Measurements from ENCODE around the gene BRD9.
"Not testable (repeated sequence)": the region's sequence is repeated elsewhere in the genome, so short reads cannot be mapped to it uniquely, and the experiment has no call there.

BRD9 gene

DNA sequence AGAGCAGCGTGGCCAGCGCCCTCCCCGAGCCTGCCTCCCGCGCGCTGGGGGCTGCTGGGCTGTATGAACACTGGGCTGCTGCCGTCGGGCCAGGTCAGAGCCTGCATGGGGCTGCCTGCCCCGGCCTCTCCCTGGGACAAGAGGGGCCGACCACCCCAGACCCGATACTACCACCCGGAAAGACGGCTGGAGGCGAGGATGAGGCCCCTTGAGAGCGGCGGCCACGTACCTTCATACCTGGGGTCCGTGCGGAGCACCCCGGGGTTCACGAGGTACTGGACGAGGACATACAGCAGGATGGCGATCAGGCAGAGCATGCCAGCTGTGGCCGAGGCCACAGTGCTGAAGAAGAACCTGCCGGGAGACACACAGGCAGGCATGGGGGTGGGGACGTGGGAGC, 49.2 kb downstream of the BRD9 start:
- DNase-seq, result not testable (repeated sequence)

DNA sequence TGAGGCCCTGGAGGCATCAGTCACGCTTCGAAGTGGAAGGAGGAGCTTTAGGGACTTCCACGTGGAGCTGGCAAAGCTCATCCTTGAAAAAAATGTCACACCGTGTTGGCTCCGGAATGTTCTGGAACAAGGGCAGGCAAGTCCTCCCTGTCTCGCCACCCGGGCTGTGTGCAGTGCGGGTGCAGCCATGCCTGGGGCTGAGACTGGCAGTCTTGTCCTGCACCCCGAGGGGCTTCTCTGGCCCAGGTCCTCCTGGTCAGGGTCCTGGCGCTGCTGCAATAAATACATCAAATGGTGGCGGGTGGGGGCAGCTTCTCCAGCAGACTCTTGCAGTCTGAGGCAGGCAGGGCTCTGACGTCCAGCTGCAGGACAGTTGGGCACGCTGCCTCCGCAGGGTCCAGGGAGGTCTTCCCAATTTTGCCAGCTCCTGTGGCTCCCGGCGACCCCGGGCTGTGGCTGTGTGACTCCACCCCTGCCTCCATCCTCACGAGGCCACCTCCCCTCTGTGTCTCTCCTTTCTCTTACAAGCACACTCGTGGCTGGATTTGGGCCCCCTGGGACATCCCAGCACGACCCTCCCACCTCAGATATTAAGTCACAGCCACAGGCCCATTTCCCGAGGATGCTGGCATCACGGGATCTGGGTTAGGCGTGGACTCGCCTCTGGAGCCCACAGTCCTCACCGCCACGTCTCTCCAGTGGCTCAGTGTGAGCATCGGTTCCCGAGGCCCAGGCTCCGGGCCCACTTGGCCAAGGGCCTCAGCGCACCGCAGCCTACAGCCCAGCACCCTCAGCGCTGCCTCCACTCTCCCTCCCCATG, 50.0 kb downstream of the BRD9 start:
- DNase-seq, result not testable (repeated sequence)

DNA sequence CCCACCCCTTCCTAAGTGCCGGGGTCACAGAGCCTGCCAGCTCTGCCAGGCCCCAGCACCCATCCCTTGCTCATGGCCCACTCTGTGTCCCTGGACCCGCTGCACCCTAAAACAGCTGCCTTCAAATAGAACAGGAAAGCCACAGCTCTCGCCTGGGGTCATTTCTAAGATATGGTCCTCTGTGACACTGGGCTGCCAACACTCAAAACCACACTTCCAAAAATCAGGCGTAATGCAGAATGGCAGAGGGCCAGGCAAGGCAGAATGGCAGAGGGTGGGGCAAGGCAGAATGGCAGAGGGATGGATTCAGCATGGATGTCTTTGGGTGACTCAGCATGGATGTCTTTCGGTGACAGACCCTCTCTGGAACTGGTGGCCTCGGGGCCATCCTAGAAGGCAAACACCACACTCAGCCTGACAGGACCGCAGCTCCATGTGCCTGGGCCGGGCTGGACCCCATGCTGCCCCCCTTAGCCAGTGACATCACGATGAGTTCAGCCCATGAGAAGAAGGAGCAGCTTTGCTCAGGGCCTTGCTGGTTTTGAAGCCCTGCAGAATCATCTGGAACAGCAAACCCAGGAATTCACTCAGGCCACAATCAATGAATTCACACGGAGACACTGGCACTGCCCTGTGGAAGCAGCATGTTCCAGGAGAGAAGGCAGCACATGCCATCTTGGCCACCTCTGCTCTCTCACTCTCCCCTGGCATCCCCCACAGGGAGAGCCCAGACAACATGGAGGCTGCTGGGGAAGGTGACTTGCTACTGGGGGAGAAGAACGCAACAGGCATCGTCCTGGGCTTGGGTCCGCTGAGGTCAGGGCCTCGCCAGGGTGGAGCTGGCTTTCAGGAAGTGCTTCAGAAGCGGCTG, 50.8 kb downstream of the BRD9 start:
- not testable (repeated sequence) for DNase-seq

DNA sequence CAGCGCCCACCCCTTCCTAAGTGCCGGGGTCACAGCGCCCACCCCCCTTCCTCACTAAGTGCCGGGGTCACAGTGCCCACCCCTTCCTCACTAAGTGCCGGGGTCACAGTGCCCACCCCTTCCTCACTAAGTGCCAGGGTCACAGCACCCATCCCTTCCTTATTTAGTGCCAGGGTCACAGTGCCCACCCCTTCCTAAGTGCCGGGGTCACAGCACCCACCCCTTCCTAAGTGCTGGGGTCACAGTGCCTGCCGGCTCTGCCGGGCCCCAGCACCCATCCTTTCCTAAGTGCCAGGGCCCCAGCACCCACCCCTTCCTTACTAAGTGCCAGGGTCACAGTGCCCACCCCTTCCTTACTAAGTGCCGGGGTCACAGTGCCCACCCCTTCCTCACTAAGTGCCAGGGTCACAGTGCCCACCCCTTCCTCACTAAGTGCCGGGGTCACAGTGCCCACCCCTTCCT, 51.6 kb downstream of the BRD9 start:
- not testable (repeated sequence) for DNase-seq

DNA sequence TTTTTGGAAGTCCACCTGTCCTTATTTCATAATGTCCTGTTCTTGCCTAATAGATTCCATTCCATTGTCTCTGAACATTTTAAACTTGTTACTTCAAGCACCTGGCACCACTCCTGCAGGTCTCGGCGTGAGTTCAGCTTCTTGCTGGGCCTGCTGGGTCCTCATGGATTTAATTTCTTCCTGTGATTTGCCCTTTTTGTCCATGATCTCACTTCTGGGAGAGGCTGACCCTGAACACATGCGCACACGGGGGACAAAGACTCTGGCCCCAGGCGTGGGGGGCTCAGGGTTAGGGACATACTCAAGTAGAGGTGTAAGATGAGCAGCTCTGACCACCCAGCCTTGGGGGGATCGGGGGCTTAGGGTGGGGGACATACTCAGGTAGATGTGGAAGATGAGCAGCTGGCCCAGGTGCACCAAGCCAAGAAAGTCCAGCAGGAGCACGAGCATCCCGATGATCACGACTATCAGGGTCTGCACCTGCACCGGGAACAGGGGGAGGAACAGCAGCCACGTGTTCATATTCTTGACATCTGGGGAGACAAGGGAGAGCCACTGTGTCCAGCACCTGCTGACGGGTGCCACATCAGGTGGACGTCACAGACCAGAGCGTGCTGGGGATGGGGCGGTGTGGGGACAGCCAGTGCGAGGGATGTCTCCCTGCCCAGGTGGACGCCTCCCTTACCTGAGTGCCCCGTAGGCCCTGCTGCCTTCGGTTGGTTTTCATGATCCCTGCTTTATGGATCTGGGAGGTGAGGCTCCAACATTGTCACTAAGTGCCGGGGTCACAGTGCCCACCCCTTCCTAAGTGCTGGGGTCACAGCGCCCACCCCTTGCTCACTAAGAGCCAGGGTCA, 52.3 kb downstream of the BRD9 start:
- DNase-seq, result not testable (repeated sequence)

DNA sequence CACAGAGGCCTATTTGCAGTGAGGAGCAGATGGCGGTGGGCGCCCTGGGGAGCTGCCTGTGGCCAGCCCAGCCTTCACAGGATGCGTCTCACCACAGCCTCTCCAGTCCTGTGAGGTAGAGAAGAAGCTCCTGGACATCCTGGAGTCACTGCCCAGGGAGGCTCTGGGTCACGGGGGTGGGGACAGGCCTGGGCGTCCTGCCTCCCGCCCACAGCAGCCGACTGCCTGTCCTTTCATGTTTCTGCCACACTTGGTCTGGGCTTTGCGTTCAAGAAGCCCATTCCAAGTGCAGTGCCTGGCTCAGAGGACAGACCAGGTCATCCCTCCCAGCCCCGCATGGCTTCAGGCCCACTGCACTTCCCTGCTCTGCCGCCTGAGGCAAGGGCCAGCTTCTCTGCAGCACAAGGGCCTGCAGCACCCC, 54.2 kb downstream of the BRD9 start:
- DNase-seq, result not testable (repeated sequence)

DNA sequence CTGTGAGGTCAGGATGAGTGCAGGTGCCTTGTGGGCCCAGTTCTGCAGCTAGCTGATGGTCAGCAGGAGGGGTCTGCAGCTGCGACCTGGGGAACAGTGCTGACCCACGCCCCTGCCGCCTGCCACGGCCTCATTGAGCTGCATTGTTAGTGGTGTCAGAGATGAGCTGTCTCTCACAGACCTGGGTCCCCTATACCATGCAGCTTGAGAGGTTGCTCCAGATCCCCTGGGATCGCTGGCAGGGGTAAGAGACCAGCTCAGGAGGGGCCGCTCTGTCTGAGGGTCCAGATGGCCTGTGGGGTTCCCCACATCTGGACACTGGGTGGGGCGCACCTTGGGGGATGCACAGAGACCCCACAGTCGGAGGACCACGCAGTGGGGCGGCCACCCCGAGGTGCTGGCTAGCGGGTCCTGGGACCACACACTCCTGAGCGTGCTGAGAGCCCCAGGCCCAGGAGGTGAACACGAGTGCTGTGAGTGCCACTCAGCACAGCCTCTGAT, 54.9 kb downstream of the BRD9 start:
- DNase-seq, result not testable (repeated sequence)

DNA sequence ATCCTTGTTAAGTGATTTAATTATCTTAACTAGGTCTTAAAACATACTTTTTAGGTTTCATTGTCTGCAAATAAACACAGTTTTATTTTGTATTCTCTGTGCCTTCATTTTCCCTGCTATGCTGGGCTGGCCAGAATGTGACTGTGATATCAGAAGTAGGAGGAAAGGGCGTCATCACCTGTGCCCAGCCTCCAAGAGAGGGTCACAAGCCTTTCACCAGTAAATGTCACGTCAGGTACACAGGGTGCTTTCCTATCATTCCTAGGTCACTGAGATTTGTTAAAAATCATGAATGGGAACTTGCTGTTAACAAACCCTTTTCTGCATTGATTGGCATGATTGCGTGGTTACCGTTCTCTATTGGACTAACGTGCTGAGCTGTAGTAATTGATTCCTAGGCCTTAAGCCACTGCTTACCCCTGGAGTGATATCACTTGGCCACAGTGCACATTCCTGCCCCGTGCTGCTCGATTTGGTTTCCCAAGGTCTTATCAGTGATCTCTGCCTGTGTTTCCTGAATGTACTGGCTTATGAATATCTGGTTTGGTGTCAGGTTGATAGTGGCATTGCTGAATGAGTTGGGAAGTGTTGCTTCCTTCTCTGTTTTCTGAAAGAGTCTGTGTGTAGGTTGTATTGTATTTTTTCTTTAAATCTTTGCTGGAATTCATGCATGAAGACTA, 56.5 kb downstream of the BRD9 start:
- not testable (repeated sequence) for DNase-seq

DNA sequence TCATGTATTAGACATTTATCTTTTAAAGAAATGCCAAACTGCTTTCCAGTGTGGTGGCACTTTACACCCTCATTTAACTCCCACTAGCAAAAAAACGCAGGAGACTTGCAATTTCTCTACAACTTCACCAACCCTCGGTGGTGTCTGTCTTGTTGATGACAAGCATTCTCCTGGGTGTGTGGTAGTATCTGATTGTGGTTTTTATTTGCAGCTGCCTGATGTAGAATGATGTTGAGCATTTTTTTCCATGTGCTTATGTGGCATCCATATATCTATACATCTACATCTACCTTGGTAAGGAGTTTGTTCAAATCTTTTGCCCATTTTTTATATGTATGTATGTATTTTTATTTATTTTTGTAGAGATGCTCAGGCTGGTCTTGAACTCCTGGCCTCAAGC, 58.6 kb downstream of the BRD9 start:
- not testable (repeated sequence) for DNase-seq

DNA sequence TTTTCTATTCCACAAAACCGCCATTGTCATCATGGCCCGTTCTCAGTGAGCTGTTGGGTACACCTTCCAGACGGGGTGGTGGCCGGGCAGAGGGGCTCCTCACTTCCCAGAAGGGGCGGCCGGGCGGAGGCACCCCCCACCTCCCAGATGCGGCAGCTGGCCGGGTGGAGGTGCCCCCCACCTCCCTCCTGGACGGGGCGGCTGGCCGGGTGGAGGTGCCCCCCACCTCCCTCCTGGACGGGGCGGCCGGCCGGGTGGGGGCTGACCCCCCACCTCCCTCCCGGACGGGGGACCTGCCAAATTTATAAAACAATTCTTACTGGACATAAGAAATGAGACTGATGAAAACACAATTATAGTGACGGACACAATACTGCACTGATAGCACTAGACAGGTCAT, 64.4 kb downstream of the BRD9 start:
- not testable (repeated sequence) for DNase-seq

DNA sequence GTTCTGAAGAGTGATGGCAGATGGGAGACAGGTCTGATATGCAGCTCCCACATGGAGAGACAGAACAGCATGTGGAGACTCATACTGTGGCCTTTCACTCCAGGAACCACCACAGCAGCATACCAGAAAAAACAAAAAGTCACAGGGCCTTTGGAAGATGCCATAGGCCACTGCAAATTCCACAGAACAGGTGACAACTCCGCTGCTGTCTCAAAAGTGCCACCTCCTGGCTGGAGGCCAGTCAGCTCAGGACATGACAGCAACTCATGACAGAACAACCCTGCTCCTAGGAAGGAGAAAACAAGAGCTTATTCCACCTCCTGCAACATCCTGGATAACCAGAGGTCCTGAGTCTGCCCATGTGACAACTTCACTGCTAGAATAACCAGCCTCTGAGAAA, 67.1 kb downstream of the BRD9 start:
- DNase-seq, result not testable (repeated sequence)

DNA sequence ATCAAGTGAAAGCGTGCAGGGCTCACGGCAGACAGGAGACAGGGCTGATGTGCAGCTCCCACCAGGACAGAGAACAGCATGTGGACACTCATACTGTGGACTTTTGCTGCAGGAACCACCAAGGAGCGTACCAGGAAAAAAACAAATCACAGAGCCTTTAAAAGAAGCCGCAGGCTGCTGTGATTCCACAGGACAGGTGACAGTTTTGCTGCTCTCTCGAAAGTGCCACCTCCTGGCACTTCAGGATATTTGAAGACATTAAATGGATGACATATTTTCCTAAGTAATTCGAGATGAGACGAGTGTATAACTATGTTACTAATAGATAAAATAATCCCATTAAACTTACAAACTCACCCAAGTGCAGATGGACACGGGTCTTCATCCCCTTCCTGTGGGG, 71.1 kb downstream of the BRD9 start:
- no peak for DNase-seq

DNA sequence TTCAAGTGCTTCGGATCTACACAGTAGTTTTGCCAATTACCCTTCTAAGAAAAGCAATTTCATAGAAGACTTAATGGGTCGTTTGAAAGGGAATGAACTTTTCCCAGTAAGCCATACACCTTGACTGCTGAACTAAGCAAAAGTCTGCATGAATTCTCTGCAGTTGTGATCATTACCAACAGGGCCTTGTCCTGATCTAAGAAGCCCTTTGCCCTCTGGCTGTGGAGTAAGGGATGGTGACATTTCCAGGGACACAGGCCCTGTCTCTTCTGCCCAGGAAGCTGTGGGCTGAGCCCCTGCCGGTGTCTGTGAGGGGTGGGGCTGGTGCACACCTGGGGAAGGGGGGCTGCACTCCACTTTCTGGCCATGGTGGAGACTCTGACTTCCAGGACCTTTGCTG, 72.4 kb downstream of the BRD9 start:
- DNase-seq, result no peak

DNA sequence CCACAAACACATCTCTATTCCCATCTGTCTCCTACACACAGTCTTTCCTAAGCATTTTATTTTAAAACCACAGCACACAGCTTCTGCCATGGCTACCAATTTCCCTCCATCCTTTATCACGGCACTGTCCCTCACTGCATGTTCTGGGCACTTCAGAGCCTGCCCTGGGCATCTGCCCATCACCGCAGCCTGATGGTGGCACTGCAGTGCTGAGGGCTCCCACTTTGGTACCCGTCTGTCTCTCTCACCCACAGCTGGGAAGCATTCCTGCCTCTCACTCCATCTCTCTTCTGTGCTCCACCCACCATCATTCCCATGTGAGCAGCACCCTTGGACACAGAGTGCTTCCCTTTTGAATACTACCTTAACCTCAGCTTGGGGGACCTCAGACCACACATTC, 73.5 kb downstream of the BRD9 start:
- no peak for DNase-seq

DNA sequence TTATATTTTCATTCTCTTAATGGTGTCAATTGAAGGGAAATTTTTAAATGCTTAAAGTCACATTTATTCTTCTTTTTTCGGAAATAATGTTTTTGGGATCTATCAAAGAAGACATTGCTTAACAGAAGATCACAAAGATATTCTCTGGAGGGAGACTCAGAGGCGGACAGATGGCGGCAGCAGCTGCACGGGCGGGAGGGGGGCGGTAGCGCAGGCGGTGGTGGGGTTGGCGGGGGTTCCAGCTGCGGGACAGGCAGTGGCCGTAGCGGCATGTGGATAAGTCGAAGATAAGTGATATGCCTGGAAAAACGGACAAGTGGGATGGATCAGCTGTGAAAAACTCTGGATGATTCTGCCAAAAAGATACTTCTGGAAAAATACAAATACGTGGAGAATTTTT, 76.4 kb downstream of the BRD9 start:
- DNase-seq, result no peak

DNA sequence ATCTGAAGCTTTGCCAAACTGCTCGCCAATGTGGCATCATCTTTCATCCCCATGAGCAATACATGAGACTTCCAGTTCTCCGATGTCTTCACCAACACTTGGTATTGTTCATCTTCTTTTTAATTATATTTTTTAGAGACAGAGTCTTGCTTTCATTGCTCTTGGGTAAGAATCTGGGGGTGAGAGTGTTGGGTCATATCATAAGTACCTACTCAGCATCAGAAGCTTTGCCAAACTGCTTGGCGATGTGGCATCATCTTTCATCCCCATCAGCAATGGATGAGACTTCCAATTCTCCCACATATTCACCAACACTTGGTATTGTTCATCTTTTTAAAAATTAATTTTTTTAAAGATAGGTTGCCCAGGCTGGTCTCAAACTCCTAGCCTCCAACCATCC, 77.2 kb downstream of the BRD9 start:
- no peak for DNase-seq
